NCI-H774 (cell line): ENCODE data around the gene TSN.
A peak's percentile ranks its signal among the peaks of the same experiment; 100 is the strongest.
"Not testable (repeated sequence)": the region's sequence is repeated elsewhere in the genome, so short reads cannot be mapped to it uniquely, and the experiment has no call there.

Experiments used
- DNase-seq: peaks from one replicate; lab custom pipeline; 2025; lab: John Stamatoyannopoulos, UW

Gene TSN

DNA sequence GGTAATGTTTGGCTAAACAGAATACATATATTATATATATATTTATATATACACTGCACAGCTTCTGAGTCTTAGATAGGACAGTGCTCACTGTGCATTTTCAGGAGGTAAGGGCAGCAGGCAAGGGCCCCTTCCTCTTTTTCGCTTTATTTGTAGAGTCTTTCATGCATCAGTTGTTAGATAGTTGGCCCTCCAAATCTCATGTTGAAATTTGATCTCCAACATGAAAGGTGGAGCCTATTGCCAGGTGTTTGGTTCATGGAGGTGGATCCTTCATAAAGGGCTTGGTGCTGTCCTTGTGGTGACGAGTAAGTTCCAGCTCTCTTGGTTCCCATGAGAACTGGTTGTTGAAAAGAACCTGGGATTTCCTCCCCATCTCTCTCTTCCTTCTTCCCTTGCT, 48.1 kb downstream of the TSN start:
- no peak for DNase-seq

- peak; percentile 64 for DNase-seq
Observed at GRCh38 chr2:121804340-121804739, 48.9 kb downstream of the TSN start.

DNA sequence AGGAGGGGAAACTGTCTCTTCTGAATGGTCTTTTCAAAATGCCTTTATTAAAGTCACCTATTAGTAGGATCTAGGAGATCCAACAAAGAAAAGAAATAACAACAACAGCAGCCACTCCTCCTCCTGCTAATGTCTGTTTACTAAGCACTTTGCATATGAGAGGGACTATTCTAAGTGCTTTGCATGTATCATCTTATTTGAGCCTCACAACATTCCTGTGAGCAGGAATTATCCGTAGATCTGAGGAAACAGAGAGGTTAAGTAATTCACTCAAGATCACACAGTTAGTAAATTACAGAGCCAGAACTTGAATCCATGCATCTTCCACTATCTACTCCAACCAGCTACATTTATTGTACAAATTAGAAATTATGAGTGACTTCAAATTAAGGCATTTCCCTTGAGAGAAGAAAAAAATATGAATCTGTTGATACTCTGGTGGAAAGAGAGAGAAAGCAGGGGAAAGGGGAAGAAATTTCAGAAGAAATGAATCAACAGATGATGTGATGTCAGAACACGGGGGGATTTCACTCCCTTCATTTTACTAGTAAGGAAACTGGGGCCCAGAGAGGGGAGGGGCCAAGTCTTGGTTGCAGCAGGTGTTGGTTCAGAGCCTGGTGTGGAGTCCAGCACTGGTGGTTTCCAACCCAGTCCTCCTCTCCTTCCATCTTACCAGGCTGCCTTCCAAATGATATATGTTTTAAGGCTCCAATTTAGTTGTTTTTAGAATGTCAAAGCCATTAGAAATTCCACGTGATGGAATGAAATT, 49.7 kb downstream of the TSN start:
- DNase-seq, result no peak

DNA sequence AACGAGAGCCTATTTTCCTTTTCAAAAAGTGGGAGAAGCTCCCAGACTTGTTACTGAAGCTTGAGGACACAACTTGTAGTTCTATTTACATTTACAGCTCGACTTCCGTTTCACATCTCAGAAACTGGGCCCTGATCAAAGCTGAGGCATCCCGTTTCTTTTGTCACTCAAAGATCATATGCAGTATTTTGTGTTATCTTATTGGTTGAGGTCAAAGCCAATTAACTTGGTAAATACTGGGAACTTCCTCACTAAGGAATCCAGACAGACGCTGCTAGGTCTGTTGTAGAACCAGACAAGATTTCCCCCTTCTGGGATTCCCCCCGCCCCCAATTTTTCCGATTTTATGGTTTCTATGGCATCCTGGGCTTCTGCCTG, 50.3 kb downstream of the TSN start:
- DNase-seq, result no peak

GRCh38 chr2:121807771-121808170, 52.3 kb downstream of the TSN start:
- not testable (repeated sequence) for DNase-seq

GRCh38 chr2:121809607-121810006, 54.2 kb downstream of the TSN start:
- no peak for DNase-seq

- DNase-seq, result peak; percentile 65
Observed at GRCh38 chr2:121810959-121811853, 55.8 kb downstream of the TSN start.

DNA sequence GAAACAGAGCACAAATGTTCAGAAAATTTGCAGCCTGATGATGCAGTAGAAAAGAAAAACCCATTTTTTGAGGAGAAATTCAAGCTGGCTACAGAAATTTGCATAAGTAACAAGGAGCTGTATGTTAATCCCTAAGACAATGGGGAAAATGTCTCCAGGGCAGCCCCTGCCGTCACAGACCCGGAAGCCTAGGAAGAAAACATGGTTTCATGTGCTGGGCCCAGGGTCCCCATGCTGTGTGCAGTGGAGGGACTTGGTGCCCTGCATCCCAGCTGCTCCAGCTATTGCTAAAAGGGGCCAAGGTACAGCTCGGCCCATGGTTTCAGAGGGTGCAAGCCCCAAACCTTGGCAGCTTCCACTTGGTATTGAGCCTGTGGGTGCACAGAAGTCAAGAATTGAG, 57.6 kb downstream of the TSN start:
- not testable (repeated sequence) for DNase-seq

- DNase-seq, result no peak
Observed at GRCh38 chr2:121815216-121815615, 59.8 kb downstream of the TSN start.

GRCh38 chr2:121816797-121817196, 61.3 kb downstream of the TSN start:
- no peak for DNase-seq

GRCh38 chr2:121817304-121817703, 61.9 kb downstream of the TSN start:
- DNase-seq, result not testable (repeated sequence)
